ENCODE measurements around the gene MAD2L2.

- TF ChIP-seq POLR2A (IDR thresholded peaks at IDR 0.05): no peak
- no peak for TF ChIP-seq EP300 (IDR thresholded peaks at IDR 0.05)
These were observed 12.4 kb downstream of the MAD2L2 start for GRCh38 chr1:11668516-11668915.
